ENCODE measurements around the gene GFRA1.

DNA sequence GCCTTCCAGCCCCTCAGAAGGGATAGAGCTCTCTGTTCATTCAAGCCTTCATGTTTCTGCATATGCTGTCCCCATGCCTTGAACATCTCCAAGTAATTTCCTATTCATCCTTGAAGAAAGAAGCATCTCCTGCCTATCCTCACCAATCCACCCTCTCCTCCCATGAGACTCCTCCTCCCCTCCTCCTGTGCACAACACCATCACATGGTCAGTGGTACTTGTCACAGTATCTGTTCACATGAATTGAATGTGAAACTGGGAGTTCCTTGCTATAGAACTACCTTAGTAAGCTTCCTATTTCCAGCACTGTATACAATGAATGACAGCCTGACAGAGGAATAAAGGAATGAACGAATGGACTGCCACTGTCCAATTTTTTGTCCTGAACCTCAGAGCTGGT is 115.5 kb downstream of the GFRA1 start:
- TF ChIP-seq, protein P1, sequence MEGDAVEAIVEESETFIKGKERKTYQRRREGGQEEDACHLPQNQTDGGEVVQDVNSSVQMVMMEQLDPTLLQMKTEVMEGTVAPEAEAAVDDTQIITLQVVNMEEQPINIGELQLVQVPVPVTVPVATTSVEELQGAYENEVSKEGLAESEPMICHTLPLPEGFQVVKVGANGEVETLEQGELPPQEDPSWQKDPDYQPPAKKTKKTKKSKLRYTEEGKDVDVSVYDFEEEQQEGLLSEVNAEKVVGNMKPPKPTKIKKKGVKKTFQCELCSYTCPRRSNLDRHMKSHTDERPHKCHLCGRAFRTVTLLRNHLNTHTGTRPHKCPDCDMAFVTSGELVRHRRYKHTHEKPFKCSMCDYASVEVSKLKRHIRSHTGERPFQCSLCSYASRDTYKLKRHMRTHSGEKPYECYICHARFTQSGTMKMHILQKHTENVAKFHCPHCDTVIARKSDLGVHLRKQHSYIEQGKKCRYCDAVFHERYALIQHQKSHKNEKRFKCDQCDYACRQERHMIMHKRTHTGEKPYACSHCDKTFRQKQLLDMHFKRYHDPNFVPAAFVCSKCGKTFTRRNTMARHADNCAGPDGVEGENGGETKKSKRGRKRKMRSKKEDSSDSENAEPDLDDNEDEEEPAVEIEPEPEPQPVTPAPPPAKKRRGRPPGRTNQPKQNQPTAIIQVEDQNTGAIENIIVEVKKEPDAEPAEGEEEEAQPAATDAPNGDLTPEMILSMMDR (IDR thresholded peaks at IDR 0.05; ENCODE audit: poor library complexity), result no peak
- TF ChIP-seq EZH2phosphoT487 (IDR thresholded peaks at IDR 0.05; ENCODE audit: low read depth, severe bottlenecking, unreplicated experiment), result no peak

All from hepatocyte (in vitro differentiated cells).